Measurements from ENCODE around the gene LRTM2.

The LRTM2 gene

DNA sequence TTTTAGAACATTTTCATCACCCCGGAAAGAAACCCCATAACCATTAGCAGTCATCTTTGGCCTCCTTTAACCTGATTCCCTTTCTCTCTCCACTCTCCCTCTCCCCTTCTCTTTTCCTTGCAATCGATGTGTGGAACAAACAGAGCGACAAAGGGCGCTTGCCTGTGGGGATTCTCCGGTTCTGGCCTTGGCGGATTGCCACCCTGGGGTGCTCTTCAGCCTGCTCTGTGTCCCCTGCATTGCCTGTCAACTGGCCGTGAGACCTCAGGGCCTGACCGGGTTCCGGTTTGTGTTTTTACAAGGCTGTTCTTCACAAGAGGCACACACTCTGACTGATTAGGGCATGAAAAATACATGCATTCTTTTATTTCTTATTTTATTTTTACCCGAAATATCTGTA is 27.8 kb downstream of the LRTM2 start:
- no peak for ATAC-seq

DNA sequence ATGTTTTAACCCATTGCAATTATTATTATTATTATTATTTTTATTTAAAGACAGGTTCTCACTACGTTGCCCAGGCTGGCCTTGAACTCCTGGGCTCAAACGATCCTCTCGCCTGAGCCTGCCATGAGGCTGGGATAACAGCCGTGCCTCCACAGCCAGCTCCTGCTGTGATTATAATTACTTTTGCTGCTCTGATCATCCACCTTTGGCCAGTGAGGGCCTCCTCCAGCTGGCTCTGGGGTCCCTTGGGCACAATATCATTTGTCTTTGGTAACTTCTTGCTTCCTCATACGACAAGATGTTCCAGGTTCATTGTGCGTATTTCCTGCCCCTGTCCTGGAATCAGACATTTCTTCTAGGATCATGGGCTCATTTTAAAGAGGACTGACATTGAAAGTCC is 28.4 kb downstream of the LRTM2 start:
- ATAC-seq = no peak
- TF ChIP-seq, protein P1, sequence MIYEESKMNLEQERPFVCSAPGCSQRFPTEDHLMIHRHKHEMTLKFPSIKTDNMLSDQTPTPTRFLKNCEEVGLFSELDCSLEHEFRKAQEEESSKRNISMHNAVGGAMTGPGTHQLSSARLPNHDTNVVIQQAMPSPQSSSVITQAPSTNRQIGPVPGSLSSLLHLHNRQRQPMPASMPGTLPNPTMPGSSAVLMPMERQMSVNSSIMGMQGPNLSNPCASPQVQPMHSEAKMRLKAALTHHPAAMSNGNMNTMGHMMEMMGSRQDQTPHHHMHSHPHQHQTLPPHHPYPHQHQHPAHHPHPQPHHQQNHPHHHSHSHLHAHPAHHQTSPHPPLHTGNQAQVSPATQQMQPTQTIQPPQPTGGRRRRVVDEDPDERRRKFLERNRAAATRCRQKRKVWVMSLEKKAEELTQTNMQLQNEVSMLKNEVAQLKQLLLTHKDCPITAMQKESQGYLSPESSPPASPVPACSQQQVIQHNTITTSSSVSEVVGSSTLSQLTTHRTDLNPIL (CRISPR knock-in tag; IDR thresholded peaks at IDR 0.05; ENCODE audit: low read depth) = no peak
- TF ChIP-seq BACH2 (CRISPR knock-in tag; IDR thresholded peaks at IDR 0.05; ENCODE audit: borderline replicate concordance) (no peak), ISL1 (CRISPR knock-in tag; IDR thresholded peaks at IDR 0.05) (no peak), SNAI2 (CRISPR knock-in tag; IDR thresholded peaks at IDR 0.05) (no peak), PPARA (CRISPR knock-in tag; IDR thresholded peaks at IDR 0.05; ENCODE audit: borderline replicate concordance) (no peak), CSDC2 (CRISPR knock-in tag; IDR thresholded peaks at IDR 0.05) (no peak), GLIS3 (CRISPR knock-in tag; IDR thresholded peaks at IDR 0.05) (no peak), ZC3H10 (CRISPR knock-in tag; IDR thresholded peaks at IDR 0.05) (no peak)

More for the DNA sequence above, 27.8 kb downstream of the LRTM2 start:
- TF ChIP-seq ZC3H10 (CRISPR knock-in tag; IDR thresholded peaks at IDR 0.05) (no peak), ARNTL (CRISPR knock-in tag; IDR thresholded peaks at IDR 0.05; ENCODE audit: borderline replicate concordance, low read depth) (no peak), TCF4 (CRISPR knock-in tag; IDR thresholded peaks at IDR 0.05; ENCODE audit: borderline replicate concordance) (no peak), GLIS3 (CRISPR knock-in tag; IDR thresholded peaks at IDR 0.05) (no peak), ESRRG (CRISPR knock-in tag; IDR thresholded peaks at IDR 0.05) (no peak), ZNF70 (CRISPR knock-in tag; IDR thresholded peaks at IDR 0.05) (no peak), BACH2 (CRISPR knock-in tag; IDR thresholded peaks at IDR 0.05; ENCODE audit: borderline replicate concordance) (no peak)
- TF ChIP-seq, protein P2, sequence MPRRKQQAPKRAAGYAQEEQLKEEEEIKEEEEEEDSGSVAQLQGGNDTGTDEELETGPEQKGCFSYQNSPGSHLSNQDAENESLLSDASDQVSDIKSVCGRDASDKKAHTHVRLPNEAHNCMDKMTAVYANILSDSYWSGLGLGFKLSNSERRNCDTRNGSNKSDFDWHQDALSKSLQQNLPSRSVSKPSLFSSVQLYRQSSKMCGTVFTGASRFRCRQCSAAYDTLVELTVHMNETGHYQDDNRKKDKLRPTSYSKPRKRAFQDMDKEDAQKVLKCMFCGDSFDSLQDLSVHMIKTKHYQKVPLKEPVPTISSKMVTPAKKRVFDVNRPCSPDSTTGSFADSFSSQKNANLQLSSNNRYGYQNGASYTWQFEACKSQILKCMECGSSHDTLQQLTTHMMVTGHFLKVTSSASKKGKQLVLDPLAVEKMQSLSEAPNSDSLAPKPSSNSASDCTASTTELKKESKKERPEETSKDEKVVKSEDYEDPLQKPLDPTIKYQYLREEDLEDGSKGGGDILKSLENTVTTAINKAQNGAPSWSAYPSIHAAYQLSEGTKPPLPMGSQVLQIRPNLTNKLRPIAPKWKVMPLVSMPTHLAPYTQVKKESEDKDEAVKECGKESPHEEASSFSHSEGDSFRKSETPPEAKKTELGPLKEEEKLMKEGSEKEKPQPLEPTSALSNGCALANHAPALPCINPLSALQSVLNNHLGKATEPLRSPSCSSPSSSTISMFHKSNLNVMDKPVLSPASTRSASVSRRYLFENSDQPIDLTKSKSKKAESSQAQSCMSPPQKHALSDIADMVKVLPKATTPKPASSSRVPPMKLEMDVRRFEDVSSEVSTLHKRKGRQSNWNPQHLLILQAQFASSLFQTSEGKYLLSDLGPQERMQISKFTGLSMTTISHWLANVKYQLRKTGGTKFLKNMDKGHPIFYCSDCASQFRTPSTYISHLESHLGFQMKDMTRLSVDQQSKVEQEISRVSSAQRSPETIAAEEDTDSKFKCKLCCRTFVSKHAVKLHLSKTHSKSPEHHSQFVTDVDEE (CRISPR knock-in tag; IDR thresholded peaks at IDR 0.05) = no peak
- TF ChIP-seq, protein P1 (CRISPR knock-in tag; IDR thresholded peaks at IDR 0.05; ENCODE audit: low read depth) = no peak
- TF ChIP-seq, protein P3, sequence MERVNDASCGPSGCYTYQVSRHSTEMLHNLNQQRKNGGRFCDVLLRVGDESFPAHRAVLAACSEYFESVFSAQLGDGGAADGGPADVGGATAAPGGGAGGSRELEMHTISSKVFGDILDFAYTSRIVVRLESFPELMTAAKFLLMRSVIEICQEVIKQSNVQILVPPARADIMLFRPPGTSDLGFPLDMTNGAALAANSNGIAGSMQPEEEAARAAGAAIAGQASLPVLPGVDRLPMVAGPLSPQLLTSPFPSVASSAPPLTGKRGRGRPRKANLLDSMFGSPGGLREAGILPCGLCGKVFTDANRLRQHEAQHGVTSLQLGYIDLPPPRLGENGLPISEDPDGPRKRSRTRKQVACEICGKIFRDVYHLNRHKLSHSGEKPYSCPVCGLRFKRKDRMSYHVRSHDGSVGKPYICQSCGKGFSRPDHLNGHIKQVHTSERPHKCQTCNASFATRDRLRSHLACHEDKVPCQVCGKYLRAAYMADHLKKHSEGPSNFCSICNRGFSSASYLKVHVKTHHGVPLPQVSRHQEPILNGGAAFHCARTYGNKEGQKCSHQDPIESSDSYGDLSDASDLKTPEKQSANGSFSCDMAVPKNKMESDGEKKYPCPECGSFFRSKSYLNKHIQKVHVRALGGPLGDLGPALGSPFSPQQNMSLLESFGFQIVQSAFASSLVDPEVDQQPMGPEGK (CRISPR knock-in tag; IDR thresholded peaks at IDR 0.05; ENCODE audit: borderline replicate concordance) = no peak
- TF ChIP-seq, protein P4, sequence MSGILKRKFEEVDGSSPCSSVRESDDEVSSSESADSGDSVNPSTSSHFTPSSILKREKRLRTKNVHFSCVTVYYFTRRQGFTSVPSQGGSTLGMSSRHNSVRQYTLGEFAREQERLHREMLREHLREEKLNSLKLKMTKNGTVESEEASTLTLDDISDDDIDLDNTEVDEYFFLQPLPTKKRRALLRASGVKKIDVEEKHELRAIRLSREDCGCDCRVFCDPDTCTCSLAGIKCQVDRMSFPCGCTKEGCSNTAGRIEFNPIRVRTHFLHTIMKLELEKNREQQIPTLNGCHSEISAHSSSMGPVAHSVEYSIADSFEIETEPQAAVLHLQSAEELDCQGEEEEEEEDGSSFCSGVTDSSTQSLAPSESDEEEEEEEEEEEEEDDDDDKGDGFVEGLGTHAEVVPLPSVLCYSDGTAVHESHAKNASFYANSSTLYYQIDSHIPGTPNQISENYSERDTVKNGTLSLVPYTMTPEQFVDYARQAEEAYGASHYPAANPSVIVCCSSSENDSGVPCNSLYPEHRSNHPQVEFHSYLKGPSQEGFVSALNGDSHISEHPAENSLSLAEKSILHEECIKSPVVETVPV (CRISPR knock-in tag; IDR thresholded peaks at IDR 0.05) = no peak

DNA sequence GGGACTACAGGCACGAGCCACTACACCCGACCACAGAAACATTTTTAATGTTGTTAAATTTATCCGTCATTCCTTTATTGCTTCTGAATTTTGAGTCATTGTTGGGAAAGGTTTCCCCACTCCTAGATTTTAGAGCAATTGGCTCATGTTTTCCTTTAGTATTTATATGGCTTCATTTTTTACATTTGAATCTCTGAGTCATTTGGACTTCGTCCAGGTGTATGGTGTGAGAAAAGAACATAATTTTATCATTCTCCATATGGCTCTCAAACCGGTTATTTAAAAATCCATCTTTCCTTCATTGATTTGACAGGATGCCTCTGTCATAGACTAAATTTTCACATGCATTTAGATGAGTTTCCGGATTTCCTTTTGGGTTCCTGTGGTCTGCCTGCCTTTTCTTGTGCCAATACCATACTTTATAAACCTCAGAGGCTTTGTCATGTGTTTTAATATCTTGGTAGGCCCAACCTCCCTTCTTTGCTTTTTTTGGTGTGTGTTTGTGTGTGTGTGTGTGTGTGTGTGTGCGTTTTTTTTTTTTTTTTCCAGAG is 30.9 kb downstream of the LRTM2 start:
- ATAC-seq = peak; percentile 71
- TF ChIP-seq, protein P1 (CRISPR knock-in tag; IDR thresholded peaks at IDR 0.05; ENCODE audit: low read depth) = no peak
- peak; percentile 37; the same call in 1 of the 2 replicates for TF ChIP-seq ISL1 (CRISPR knock-in tag; IDR thresholded peaks at IDR 0.05)

DNA sequence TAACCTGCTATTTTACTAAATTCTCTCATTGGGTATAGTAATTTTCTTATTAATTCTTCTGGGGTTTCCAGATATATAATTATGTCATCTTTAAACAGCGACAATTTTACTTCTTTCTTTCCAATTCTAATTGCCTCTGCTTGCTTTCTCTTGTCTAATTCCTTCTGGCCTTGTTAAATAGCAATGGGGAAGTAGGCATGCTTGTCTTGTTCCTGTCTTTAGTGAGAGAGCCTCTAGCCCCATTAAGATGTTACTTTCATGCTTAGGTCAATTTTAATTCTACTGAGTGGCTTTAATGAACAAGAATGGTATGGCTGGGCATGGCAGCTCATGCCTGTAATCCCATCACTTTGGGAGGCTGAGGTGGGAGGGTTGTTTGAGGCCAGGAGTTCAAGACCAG is 31.7 kb downstream of the LRTM2 start:
- ATAC-seq = no peak
- no peak for TF ChIP-seq ARNTL (CRISPR knock-in tag; IDR thresholded peaks at IDR 0.05; ENCODE audit: borderline replicate concordance, low read depth)
- no peak for TF ChIP-seq SNAI2 (CRISPR knock-in tag; IDR thresholded peaks at IDR 0.05)
- TF ChIP-seq, protein P1 (CRISPR knock-in tag; IDR thresholded peaks at IDR 0.05; ENCODE audit: low read depth) = no peak
- no peak for TF ChIP-seq ZFP3 (CRISPR knock-in tag; IDR thresholded peaks at IDR 0.05)
- TF ChIP-seq ZC3H10 (CRISPR knock-in tag; IDR thresholded peaks at IDR 0.05) = no peak
- no peak for TF ChIP-seq ZFP30 (CRISPR knock-in tag; IDR thresholded peaks at IDR 0.05)
- no peak for TF ChIP-seq OSR1 (CRISPR knock-in tag; IDR thresholded peaks at IDR 0.05)
- no peak for TF ChIP-seq ESRRG (CRISPR knock-in tag; IDR thresholded peaks at IDR 0.05)
- no peak for TF ChIP-seq ZNF70 (CRISPR knock-in tag; IDR thresholded peaks at IDR 0.05)
- no peak for TF ChIP-seq BACH2 (CRISPR knock-in tag; IDR thresholded peaks at IDR 0.05; ENCODE audit: borderline replicate concordance)
- TF ChIP-seq, protein P5, sequence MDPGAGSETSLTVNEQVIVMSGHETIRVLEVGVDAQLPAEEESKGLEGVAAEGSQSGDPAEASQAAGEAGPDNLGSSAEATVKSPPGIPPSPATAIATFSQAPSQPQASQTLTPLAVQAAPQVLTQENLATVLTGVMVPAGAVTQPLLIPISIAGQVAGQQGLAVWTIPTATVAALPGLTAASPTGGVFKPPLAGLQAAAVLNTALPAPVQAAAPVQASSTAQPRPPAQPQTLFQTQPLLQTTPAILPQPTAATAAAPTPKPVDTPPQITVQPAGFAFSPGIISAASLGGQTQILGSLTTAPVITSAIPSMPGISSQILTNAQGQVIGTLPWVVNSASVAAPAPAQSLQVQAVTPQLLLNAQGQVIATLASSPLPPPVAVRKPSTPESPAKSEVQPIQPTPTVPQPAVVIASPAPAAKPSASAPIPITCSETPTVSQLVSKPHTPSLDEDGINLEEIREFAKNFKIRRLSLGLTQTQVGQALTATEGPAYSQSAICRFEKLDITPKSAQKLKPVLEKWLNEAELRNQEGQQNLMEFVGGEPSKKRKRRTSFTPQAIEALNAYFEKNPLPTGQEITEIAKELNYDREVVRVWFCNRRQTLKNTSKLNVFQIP (CRISPR knock-in tag; IDR thresholded peaks at IDR 0.05; ENCODE audit: borderline replicate concordance, low read depth) = no peak
- TF ChIP-seq, protein P4 (CRISPR knock-in tag; IDR thresholded peaks at IDR 0.05) = no peak

Data from SK-N-SH treated with all-trans-retinoic acid at 6 μM for 48 hours (cell line).